Urinary bladder (tissue), 4 donors: ENCODE results near the gene BRSK2. TPM values are rescaled to one million over a fixed set of nuclear protein-coding genes. Genes with fewer than 3 reads are reported as not detected.
A peak's percentile ranks its signal among the peaks of the same experiment; 100 is the strongest.

Experiments used
- DNase-seq: peaks from one replicate; pipeline ENCODE4 v3.0.0-alpha.2; 2015; ENCODE audit errors: extremely low spot score
- H3K27ac ChIP-seq: one replicate; pipeline ENCODE4 v1.5.1; 2013; ENCODE audit warnings: low read depth, mild to moderate bottlenecking, moderate library complexity
- H3K36me3 ChIP-seq: one replicate; pipeline ENCODE4 v1.6.1; 2013; ENCODE audit warnings: mild to moderate bottlenecking, moderate library complexity; ENCODE audit not compliant: insufficient read depth
- H3K4me1 ChIP-seq: one replicate; pipeline ENCODE4 v1.6.1; 2013; ENCODE audit warnings: mild to moderate bottlenecking, moderate library complexity; ENCODE audit not compliant: insufficient read depth
- H3K4me3 ChIP-seq: one replicate; pipeline ENCODE4 v1.5.1; 2013; ENCODE audit warnings: low read depth, low read length
- WGBS: extraction: QIAGEN DNeasy Blood & Tissue Kit; methylation state at CpG from one replicate; pipeline ENCODE4 v1.1.7; 2013; 5-methylcytosine and 5-hydroxymethylcytosine counted together
- polyA plus RNA-seq: library from polyadenylated mRNA; stranded (reverse); fragments of 200-250 nt; gene quantifications from one replicate; pipeline ENCODE4 v1.2.3, GENCODE V29; 2013
- total RNA-seq: library from RNA; depleted of rRNA; stranded (reverse); fragments of >200 nt; gene quantifications from one replicate; pipeline ENCODE4 v1.2.3, GENCODE V29; 2014
- donor health status: healthy with polysubstance abuse.
- donor health status: healthy.

BRSK2 gene
- total and polyA plus RNA-seq, 2 donors: 2.6 to 3.0 TPM

DNA sequence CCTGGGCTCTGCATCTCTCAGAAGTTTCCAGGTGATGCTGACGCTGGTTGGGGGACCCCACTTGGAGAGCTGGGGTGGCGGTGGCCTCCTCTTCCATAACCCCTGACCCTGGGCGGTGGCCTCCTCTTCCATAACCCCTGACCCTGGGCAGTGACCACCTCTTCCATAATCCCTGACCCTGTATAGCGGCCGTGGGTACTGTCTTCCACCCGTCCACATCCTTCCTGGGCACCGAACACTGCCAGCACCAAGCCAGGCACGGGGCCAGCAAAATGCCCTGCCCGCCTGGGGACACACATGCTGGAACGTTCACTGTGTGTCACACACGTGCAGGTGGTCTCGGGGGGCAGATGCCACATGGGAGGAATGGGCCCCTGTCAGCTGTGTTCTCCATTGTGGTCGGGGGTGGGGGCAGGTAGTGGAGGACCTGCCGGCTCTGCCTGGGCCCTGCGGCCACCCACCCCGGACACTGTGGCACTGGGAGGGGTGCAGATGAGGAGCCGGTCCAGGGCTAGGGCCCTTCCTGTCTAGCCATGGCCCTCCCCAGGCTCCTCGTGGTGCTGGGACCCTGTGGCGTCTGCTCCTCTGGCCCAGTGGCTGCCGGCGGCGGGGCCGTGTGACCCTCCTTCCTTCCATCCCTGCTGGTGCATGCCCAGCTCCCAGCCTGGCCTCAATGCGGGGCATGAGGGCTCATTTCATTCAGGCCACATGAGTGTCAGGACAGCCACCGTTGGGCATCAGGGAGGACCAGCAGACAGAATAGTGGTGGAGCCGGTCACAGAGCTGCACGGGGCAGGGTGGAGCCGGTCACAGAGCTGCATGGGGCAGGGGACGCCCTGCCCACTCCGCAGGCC is 10.8 kb downstream of the BRSK2 start:
- DNase-seq: no peak
- 83% methylated on average over 30 of the region's 30 CpGs for WGBS
- H3K4me1 ChIP-seq: no peaks in the 10 kb centered on the region
- no peaks in the 10 kb centered on the region for H3K36me3 ChIP-seq
- H3K4me3 ChIP-seq: no peak overlapping the region
- H3K27ac ChIP-seq: no peak overlapping the region

DNA sequence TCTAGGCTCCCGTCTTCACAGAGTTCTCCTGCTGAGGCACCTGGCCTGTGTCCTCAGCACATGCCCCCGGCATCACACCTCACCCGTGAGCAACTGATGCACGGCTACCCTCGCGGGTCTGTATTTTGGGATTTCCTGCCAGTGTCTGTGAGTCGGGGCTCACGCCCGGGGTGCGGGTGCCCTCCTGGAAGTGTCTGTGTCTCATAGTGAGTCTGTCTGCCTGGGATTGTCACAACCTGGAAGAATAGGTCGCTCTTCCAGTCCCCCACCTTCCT is 11.4 kb downstream of the BRSK2 start:
- no peaks in the 10 kb centered on the region for H3K36me3 ChIP-seq
- DNase-seq: no peak
- H3K4me3 ChIP-seq: no peak overlapping the region
- no peak overlapping the region for H3K27ac ChIP-seq
- H3K4me1 ChIP-seq: no peaks in the 10 kb centered on the region
- WGBS: 79% methylated on average over 11 of the region's 11 CpGs

DNA sequence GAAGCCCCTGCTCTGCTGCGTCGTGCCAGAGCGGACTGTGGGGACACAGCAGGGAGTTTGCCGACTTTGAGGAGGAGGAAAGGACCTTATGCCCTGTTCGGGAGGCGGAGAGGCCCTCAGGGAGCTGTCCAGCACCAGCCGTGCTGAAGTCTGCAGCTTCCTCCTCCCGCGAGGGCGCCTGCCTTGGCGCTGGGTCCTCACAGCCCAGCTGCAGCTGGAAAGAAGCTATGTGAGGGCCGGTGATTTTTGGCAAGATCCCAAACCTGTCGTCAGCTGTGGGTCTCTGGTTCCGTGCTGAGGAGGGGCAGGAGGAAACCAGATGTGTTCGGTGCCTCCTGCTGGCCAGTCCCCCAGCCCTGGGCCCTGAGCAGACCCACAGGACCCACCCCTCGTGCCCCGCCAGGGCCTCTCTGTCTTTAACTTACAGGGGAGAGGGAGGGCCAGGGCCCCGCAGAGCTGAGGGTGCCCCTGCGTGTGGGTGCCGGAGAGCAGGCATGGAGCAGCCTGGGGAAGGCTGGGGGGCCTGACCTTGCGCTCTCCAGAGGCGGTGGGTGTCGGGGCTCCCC is 12.0 kb downstream of the BRSK2 start:
- H3K36me3 ChIP-seq: no peaks in the 10 kb centered on the region
- WGBS: 18% methylated on average over 23 of the region's 23 CpGs
- no peak overlapping the region for H3K4me3 ChIP-seq
- H3K4me1 ChIP-seq: no peaks in the 10 kb centered on the region
- H3K27ac ChIP-seq: no peak overlapping the region
- peak; percentile 67 for DNase-seq

DNA sequence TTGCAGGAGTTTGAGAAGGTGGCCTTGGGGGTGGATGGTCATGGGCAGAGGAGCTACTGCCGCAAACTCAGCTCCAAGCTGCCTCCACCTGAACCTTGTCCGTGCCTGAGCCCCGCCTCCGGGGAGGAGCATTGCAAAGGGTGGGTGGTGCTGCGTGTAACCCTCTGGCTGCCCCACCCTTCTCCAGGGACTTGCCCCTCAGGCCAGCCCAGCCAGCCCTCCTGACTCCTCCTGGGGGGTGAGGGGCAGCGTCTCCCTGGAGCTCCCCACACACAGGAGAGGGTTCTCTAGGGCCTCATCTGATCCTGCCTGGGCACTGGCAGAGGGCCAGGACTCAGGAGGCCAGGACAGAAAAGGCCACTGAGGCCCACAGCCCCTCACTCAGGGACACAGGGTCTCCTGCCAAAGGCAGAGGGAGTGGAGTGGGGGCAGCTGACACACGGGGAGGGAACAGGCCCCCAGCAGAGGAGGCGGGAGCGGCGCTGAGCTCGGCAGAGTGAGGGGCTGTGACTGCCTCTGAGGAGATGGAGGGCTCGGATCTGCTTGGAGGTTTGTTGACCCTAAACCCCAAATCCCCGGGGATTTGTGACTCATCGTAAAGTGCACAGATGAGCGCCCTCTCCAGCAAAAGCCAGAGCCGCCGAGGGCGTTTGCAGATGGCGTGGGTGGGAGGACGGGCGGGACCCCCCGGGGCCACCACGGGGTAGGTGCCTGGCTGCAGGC is 12.8 kb downstream of the BRSK2 start:
- no peak overlapping the region for H3K27ac ChIP-seq
- 56% methylated on average over 23 of the region's 23 CpGs for WGBS
- H3K4me1 ChIP-seq: no peaks in the 10 kb centered on the region
- no peak for DNase-seq
- H3K36me3 ChIP-seq: no peaks in the 10 kb centered on the region
- no peak overlapping the region for H3K4me3 ChIP-seq

DNA sequence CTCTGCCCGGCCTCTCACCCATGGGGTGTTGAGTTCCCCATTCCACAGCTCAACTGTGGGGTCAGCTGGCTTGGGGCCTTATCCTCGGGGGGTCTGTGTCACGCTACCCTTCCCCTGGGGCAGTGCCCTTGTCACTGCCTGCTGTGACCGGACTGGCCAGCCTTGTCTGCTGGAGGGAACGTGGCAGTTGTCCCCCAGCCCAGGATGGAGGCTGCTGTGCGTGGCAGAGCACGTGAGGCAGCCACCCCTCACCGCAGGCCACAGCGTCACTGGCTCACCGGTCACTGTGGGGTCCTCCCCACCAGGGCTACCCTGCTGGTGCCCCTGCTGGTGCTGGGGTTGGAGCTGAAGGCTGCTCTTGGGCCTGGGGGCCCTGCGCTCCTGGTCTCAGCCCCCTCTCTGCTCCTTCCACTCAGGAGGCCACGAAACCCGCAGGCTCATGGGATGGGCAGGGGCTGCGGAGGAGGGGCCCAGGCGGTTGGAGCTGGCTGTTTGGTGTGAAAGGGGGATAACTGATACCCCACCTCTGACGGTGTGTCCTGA is 13.4 kb downstream of the BRSK2 start:
- H3K36me3 ChIP-seq: no peaks in the 10 kb centered on the region
- no peak overlapping the region for H3K27ac ChIP-seq
- no peaks in the 10 kb centered on the region for H3K4me1 ChIP-seq
- no peak overlapping the region for H3K4me3 ChIP-seq
- 89% methylated on average over 16 of the region's 16 CpGs for WGBS
- DNase-seq: no peak

DNA sequence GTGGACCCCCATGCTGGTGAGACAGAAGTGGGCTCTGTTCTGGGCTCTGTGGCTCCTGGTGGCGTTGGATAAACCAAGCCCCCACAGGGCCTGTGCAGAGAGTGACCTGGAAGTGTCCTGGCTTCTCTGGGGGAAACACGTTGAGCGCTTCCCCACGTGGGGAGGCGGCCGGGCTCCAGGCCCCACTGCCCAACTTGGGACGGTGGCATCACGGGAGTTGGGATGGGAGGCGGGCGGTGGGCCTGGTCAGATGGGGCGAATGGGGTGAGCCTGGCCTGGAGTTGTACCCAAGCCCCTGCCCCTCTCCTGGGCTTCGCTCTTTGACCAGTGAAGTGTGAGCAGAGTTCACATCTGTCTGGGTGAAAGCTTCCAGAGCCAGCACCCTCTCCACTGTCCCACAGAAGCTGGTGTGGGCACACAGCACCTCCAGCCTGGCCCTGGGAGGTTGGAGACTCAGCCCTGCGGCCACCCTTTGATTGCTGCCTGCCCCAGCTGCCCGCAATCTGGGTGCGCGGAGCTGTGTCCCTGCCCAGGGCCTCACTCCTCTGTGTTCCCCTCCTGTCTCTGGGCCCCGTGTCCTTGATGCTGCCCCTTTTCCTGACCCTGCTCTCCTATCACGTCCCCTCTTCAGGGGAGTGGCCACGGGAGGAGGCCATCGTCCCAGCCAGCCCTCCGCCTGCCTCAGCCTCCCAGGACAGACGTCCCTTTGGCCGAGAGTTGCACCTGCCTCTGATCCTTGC is 14.2 kb downstream of the BRSK2 start:
- Histone ChIP-seq H3K36me3 (no peaks in the 10 kb centered on the region), H3K4me3 (no peak overlapping the region), H3K27ac (no peak overlapping the region), H3K4me1 (no peaks in the 10 kb centered on the region)
- 80% methylated on average over 23 of the region's 23 CpGs for WGBS
- no peak for DNase-seq

DNA sequence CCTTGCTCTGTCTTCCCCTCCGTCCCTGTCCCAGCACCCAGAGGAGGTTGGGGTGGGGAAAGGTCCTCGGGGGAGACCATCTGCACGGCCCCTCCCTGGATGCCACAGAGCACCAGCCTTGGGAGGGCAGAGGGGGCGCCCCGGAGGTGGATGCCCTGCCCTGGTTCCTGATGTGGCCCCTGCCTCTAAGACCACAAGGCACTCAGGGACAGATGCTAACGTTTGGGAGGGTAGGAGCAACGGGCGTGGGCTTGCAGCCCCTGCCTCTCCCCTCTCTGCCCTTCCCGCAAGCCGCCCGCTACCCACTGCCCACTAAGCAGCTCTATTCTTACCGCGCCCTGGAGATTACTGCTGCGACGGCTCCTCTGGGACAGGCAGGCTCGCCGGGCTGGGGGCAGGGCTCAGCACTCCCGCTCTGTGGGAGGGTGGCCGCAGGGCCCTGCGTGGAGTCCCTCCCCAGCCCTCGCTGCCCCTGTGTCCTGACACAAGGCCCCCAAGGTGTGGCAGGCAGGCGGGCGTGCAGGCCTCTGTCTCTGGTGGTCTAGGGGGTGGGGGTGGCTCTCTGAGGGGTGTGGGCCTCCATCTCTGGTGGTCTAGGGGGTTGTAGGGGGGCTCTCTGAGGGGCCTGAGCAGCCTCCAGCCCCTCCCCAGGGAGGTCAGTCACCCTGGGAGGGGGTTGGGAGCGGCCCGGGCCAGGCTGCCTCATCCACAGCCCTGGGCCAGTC is 14.9 kb downstream of the BRSK2 start:
- Histone ChIP-seq H3K27ac (no peak overlapping the region), H3K4me1 (no peaks in the 10 kb centered on the region), H3K36me3 (no peaks in the 10 kb centered on the region), H3K4me3 (no peak overlapping the region)
- WGBS: 68% methylated on average over 25 of the region's 25 CpGs
- DNase-seq: no peak

DNA sequence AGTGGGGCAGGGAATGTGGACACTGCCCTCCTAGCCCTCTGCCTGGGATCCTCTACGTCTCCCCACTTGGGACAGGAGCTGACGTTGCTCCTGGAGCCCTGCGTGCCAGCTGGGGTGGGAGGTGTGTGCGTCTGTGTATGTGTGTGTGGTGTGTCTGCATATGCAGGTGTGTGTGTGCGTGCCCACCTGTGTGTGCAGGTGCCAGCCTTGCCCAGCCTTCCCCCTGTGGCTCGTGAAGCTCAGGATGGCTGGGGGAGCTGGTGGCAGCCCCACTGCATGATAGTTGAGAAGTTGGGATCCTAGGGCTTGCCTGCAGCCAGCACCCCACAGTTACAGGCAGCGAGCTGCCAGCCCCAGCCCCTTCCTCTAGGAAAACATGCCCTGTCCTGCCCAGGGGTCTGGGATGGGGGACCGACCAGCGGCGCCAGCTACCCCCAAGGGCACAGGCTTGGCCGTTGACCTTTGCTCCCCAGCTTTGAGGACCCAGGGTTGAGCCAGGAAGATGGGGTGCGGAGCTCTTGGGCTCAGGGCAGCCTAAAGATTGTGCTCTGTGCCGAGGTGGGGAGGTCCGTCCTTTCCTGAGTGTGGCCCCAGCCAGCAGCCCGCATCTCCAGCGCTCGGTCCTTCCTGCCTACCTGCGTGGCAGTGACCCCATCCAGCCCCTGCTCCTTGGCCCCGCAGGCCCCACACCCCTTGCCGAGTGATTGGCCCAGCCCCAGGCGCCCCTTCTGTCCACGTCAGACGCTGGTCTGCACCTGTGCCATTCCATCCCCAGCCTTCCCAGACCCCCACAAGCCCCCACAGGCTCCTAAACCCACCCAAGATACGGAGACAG is 15.7 kb downstream of the BRSK2 start:
- Histone ChIP-seq H3K4me1 (no peaks in the 10 kb centered on the region), H3K4me3 (no peak overlapping the region), H3K36me3 (no peaks in the 10 kb centered on the region), H3K27ac (no peak overlapping the region)
- no peak for DNase-seq
- 77% methylated on average over 24 of the region's 24 CpGs for WGBS

DNA sequence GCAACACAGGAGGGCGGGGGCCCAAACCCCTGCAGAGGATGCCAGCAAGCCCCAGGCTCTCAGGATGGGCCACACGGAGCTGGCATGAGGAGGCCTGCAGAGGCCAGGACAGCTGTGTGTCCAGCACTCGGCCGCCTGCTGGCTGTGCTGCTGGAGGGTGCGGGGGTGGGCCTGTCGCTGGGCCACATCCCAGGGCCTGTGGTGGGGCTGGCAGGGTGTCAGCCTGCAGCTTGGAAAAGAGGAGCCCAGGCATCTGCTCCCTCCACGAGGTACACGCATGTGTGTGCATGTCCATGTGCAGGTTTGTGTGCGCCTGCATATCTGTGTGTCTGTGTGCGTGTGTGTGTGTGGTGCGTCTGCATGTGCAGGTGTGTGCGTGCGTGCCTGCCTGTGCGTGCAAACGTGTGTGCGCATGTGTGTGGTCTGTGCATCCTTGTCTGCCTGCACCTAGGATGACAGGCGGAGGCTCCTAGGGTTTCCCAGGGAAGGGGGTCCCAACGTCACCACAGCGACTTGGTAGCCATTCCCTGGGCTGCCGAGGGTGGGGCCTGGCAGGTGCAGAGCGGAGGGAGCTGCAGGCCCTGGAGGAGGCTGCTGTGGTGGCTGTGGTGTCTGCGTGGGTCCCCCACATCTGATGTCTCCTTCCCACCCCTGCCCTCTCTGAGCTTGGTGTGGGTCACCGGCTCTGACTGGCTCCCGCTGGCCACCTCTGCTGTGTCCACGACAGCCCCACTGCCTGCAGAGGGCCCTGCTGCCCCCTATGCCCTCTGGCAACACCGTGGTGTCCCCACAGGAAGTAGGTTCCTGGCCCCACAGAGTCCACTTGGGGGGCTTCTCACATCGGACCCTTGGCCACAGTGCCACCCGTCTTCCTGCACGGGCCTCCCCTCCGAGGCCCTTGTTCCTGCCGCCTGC is 17.1 kb downstream of the BRSK2 start:
- Histone ChIP-seq H3K4me1 (no peaks in the 10 kb centered on the region), H3K4me3 (no peak overlapping the region), H3K36me3 (no peaks in the 10 kb centered on the region), H3K27ac (no peak overlapping the region)
- no peak for DNase-seq
- 74% methylated on average over 31 of the region's 31 CpGs for WGBS

DNA sequence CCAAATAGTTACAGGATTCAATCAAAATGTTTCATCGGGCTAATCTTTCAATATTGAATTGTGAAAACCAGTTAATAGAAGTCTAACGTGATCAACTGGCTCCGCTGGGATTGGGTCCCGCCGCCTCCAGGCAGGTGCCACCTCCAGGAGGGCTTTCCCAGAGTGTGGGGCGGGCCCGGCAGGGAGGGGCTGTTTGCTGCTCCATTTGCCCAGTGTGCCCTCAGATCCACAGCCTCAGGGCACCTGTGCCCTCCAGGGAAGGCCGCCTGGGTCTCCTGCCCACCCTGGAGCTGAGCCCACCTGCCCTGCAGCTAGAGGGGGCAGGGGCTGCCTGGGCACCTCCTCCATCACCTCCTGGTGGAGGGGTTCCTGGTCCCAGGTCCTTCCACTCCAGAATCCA is 17.9 kb downstream of the BRSK2 start:
- Histone ChIP-seq H3K36me3 (no peaks in the 10 kb centered on the region), H3K4me3 (no peak overlapping the region), H3K4me1 (no peaks in the 10 kb centered on the region), H3K27ac (no peak overlapping the region)
- DNase-seq: no peak
- 86% methylated on average over 8 of the region's 8 CpGs for WGBS

DNA sequence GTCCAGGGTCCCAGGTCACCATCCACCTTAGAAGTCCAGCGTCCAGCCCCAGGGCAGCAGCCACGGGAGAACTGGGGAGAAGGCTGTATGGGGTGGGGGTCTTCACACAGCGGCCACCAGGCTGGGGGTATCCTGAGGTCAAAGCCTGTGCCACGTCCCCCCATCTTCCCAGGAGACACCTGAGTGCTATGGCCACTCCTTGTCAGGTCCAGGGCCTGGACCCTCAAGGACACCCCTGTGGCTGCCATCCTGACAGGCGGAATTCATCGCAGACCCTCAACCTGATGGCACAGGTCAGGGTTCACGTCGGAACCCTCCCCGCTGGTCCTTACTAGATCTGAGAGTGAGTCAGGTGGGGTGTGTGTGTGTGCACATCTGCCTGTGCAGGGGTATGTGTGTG is 18.6 kb downstream of the BRSK2 start:
- 85% methylated on average over 9 of the region's 9 CpGs for WGBS
- H3K36me3 ChIP-seq: no peaks in the 10 kb centered on the region
- H3K4me1 ChIP-seq: no peaks in the 10 kb centered on the region
- H3K4me3 ChIP-seq: no peak overlapping the region
- no peak overlapping the region for H3K27ac ChIP-seq
- DNase-seq: no peak
